Sigmoid colon (tissue), 7 donors: Measurements from ENCODE around the gene SSUH2. TPM values are rescaled to one million over a fixed set of nuclear protein-coding genes. Genes with fewer than 3 reads are reported as not detected.
A peak's percentile ranks its signal among the peaks of the same experiment; 100 is the strongest.

Source experiments
- DNase-seq: peaks from one replicate; pipeline ENCODE4 v3.0.0-alpha.2; 2019
- H3K27ac ChIP-seq, 4 donors: fragments of 200-600 bp; sonication (generic); one replicate each; pipeline ENCODE4 v1.5.1; 2016 to 2019; ENCODE audit warnings: mild to moderate bottlenecking in 1 of 4
- H3K27me3 ChIP-seq, 3 donors: fragments of 200-600 bp; sonication (generic); one replicate each; pipeline ENCODE4 v1.5.1; 2019; ENCODE audit warnings: mild to moderate bottlenecking in 1 of 3
- H3K36me3 ChIP-seq, 4 donors: fragments of 200-600 bp; sonication (generic); one replicate each; pipeline ENCODE4 v1.5.1; 2016 to 2019
- H3K4me1 ChIP-seq, 4 donors: fragments of 200-600 bp; sonication (generic); one replicate each; pipeline ENCODE4 v1.5.1; 2017 to 2019
- H3K4me3 ChIP-seq, 4 donors: fragments of 200-600 bp; sonication (generic); one replicate each; pipeline ENCODE4 v1.5.1; 2017 to 2019; ENCODE audit warnings: mild to moderate bottlenecking in 2 of 4, moderate library complexity in 1 of 4
- H3K9me3 ChIP-seq, 4 donors: fragments of 200-600 bp in 3 of 4; sonication (generic) in 3 of 4; one replicate each; pipeline versions ENCODE4 v1.5.1 to v1.6.1; 2013 to 2019
- EP300 ChIP-seq, 4 donors: sonication (generic); formaldehyde crosslinking; IDR thresholded peaks; one replicate each; pipeline ENCODE4 v1.6.1; 2017; ENCODE audit warnings: antibody characterized with exemption in 4 of 4
- POLR2A ChIP-seq, 2 donors: fragments of 450-650 bp; IDR thresholded peaks; one replicate each; pipeline ENCODE4 v1.6.1; 2016; ENCODE audit warnings: antibody characterized with exemption in 2 of 2, mild to moderate bottlenecking in 2 of 2, moderate library complexity in 2 of 2
- POLR2AphosphoS5 ChIP-seq, 4 donors: sonication (generic); formaldehyde crosslinking; IDR thresholded peaks; one replicate each; pipeline ENCODE4 v1.6.1; 2017; ENCODE audit warnings: antibody characterized with exemption in 4 of 4
- WGBS, 2 donors: extraction: QIAGEN DNeasy Blood & Tissue Kit; methylation state at CpG; one replicate each; pipeline ENCODE4 v1.1.7; 2013; 5-methylcytosine and 5-hydroxymethylcytosine counted together
- intact Hi-C: fragments of 100-400 bp; cut with DNase I; formaldehyde crosslinking; loops from one replicate; pipeline ENCODE4 v1.15.1; 2023
- polyA plus RNA-seq, 3 donors: library from polyadenylated mRNA; stranded (reverse); fragments of 200-250 nt; gene quantifications; one replicate each; pipeline ENCODE4 v1.2.3, GENCODE V29; 2013
- total RNA-seq, 4 donors: library from RNA; depleted of rRNA; stranded (reverse); fragments of >200 nt; gene quantifications; one replicate each; pipeline ENCODE4 v1.1.0, GENCODE V29; 2016
- TF ChIP-seq, protein P1 (sequence below), 4 experiments: fragments of 450-650 bp in 3 of 4; fragments of 200-600 bp in 1 of 4; IDR thresholded peaks; one replicate each; pipeline ENCODE4 v1.5.1; 2016 to 2019; ENCODE audit warnings: antibody characterized with exemption in 4 of 4, mild to moderate bottlenecking in 3 of 4, moderate library complexity in 2 of 4
- donor health status: healthy with polysubstance abuse.
- donor health status: Bipolar disorder and iron deficiency.
- donor health status: healthy.

SSUH2 gene
- total and polyA plus RNA-seq, 7 donors: 0.16 to 4.4 (median 0.95) TPM; not detected in 2

DNA sequence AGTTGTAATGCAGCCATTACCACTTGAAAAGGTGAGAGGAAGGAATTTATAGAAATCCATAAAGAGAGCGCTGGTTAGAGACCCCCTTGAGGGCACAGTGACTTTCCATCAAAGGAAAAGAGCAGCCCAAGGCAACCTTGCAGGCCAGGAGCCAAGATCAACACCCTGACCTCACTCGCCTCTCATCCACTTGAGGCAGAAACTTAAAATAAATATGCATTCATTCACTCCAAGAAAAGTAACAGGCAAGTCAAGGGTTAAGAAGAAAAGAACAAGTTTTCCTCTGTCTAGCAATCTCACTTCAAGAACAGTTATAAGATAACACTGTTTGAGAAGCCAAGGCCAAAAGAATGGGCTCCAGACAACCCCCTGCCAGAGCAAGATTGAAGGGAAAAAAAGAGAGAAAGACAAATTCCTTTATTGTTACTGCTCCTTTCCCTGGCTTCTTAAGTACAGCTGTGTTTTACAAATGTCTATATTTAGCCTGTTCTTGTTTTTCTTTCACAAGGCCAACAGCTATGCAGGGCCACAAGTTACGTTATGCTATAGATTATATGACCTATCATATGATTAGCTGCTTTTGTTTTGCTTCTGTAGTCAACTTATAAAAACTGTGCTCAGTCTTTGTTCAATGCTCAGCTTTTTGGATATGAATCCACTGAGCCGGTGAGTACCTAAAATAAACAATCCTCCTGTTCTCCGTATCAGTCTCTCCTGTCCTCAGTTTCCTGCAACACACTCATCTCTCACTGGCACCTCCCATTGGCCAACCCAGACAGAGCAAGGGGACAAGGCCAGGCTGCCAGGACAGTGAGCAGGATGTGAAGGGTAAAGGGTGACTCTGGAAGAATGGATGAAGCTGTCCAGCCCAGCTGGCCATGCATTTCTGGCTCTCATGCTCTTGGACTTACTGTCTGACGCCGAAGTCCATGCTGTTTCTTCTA, 15.8 kb upstream of the SSUH2 start:
- Histone ChIP-seq H3K4me3 (no peak overlapping the region), H3K4me1 (peaks cover 0 to 20% (median 19%) of the 10 kb centered on the region in 4 donors), H3K27me3 (no peaks in the 10 kb centered on the region), H3K27ac (no peak overlapping the region), H3K36me3 (no peaks in the 10 kb centered on the region), H3K9me3 (no peaks in the 10 kb centered on the region)
- TF ChIP-seq EP300 (IDR thresholded peaks at IDR 0.05) (no peak), POLR2A (IDR thresholded peaks at IDR 0.05) (no peak), POLR2AphosphoS5 (IDR thresholded peaks at IDR 0.05) (no peak)
- TF ChIP-seq, protein P1, sequence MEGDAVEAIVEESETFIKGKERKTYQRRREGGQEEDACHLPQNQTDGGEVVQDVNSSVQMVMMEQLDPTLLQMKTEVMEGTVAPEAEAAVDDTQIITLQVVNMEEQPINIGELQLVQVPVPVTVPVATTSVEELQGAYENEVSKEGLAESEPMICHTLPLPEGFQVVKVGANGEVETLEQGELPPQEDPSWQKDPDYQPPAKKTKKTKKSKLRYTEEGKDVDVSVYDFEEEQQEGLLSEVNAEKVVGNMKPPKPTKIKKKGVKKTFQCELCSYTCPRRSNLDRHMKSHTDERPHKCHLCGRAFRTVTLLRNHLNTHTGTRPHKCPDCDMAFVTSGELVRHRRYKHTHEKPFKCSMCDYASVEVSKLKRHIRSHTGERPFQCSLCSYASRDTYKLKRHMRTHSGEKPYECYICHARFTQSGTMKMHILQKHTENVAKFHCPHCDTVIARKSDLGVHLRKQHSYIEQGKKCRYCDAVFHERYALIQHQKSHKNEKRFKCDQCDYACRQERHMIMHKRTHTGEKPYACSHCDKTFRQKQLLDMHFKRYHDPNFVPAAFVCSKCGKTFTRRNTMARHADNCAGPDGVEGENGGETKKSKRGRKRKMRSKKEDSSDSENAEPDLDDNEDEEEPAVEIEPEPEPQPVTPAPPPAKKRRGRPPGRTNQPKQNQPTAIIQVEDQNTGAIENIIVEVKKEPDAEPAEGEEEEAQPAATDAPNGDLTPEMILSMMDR (IDR thresholded peaks at IDR 0.05): no peak
- WGBS, 2 donors: 52 to 67% methylated on average over 7 of the region's 7 CpGs
- intact Hi-C loops: no loop called here
- DNase-seq: no peak

DNA sequence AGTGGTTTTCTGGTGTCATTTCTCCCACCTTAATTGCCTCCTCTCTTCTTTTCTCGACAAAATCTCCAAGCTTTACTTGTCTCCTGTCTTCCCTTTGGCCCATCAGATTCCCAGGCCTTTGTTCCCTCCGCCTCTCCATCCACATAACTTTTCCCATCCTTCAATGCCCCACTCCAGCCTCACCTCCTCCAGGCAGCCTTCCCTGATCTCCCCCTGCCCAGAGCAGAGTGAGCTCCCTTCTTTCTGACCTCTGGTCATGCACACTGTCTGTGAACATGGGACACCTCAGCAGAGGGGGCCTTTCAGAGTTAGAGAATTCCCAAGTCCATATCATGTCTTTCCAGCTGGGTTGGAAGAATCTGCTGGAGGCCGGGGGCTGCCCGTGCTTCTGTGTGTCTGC, 14.6 kb upstream of the SSUH2 start:
- no peak overlapping the region for H3K4me3 ChIP-seq
- peak overlapping the region in 2 of 4 donors; percentile 26 to 28 for H3K27ac ChIP-seq
- peaks cover 0 to 20% (median 19%) of the 10 kb centered on the region in 4 donors for H3K4me1 ChIP-seq
- no peaks in the 10 kb centered on the region for H3K36me3 ChIP-seq
- TF ChIP-seq EP300 (IDR thresholded peaks at IDR 0.05) (no peak), POLR2AphosphoS5 (IDR thresholded peaks at IDR 0.05) (no peak), POLR2A (IDR thresholded peaks at IDR 0.05) (no peak)
- TF ChIP-seq, protein P1 (IDR thresholded peaks at IDR 0.05): no peak
- H3K9me3 ChIP-seq: no peaks in the 10 kb centered on the region
- DNase-seq: no peak
- H3K27me3 ChIP-seq: no peaks in the 10 kb centered on the region
- WGBS, 2 donors: 88 to 91% methylated on average over 4 of the region's 4 CpGs
- intact Hi-C loops: no loop called here

DNA sequence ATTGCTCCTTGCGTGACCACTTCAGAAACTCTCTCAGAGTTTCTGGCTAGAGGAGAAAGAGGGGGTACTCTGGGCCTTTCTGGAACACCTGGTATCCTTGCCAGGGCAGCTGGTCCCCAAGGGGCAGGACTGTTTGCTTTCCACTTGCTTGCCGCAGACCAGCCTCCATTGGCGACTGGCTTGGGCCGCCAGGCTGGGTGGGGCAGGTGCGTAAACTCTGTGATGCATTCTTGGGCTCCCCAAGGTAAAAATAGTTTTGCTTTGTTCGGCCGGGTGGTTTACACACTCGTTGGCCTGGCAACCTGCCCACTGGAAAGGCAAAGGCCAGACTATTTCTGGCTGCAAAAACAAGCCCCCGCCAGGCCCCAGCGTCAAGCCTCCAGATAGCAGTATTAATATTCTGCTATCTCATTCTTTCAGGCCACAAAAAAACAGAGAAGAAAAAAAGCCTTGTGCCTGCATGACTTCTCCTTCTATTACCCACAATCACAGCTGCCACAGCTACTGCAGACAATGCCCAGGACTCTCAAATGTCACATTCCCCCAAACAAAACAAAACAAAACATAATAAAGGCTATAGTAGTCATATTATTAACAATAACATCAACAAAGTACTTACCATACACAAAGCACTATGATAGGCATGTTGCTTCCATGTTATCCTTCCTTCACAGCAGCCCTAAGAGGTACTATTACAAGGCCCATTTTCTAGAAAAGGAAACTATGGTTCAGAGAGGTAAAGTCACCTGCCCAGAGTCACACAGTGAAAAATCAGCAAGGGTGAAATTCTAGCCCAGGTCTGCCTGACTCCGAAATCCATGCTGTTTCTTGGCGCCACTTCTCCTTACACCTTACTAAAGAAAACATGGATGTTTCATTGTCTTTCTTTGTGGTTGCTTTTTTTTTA, 14.0 kb upstream of the SSUH2 start:
- Histone ChIP-seq H3K9me3 (no peaks in the 10 kb centered on the region), H3K27ac (peak overlapping the region in 3 of 4 donors; percentile 15 to 28 (median 26)), H3K36me3 (no peaks in the 10 kb centered on the region), H3K27me3 (no peaks in the 10 kb centered on the region), H3K4me1 (peaks cover 0 to 20% (median 19%) of the 10 kb centered on the region in 4 donors), H3K4me3 (no peak overlapping the region)
- intact Hi-C loops: no loop called here
- TF ChIP-seq POLR2A (IDR thresholded peaks at IDR 0.05) (no peak), EP300 (IDR thresholded peaks at IDR 0.05) (no peak), POLR2AphosphoS5 (IDR thresholded peaks at IDR 0.05) (no peak)
- TF ChIP-seq, protein P1 (IDR thresholded peaks at IDR 0.05): no peak
- 21 to 25% methylated on average over 12 of the region's 12 CpGs for WGBS, 2 donors
- DNase-seq: no peak

DNA sequence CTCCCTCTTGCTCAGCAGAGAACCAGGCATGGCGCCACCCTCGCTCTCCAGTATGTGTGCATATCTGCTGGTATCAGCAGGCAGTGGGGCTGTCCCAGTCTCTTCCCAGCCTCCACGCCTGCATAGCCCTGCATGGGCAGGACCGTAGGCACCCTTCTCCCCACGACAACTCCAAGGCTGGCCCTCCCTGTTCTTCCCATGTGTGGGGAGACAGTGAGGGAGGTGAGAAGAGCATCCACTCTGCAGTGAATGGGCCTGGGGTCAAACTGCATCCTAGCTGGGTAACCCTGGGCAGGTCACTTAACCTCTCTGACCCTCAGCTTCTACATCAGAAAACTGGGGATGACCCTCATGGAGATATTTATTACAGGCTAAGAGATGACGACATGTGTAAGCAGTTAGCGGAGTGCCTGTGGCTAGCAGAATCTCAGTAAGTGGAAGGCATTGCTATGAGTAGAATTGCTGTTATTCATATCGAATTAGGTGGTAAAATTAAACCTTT, 13.3 kb upstream of the SSUH2 start:
- Histone ChIP-seq H3K4me3 (no peak overlapping the region), H3K36me3 (no peaks in the 10 kb centered on the region), H3K9me3 (no peaks in the 10 kb centered on the region), H3K27me3 (no peaks in the 10 kb centered on the region), H3K27ac (peak overlapping the region in 3 of 4 donors; percentile 15 to 28 (median 26)), H3K4me1 (peaks cover 0 to 20% (median 19%) of the 10 kb centered on the region in 4 donors)
- DNase-seq: no peak
- WGBS, 2 donors: 58 to 71% methylated on average over 8 of the region's 8 CpGs
- intact Hi-C loops: no loop called here
- TF ChIP-seq, protein P1 (IDR thresholded peaks at IDR 0.05): no peak
- TF ChIP-seq POLR2A (IDR thresholded peaks at IDR 0.05) (no peak), EP300 (IDR thresholded peaks at IDR 0.05) (no peak), POLR2AphosphoS5 (IDR thresholded peaks at IDR 0.05) (no peak)
